Left lobe of liver (tissue), 2 donors: ENCODE results near the gene SCG2. TPM values are rescaled to one million over a fixed set of nuclear protein-coding genes. Genes with fewer than 3 reads are reported as not detected.
"Not testable (repeated sequence)": the region's sequence is repeated elsewhere in the genome, so short reads cannot be mapped to it uniquely, and the experiment has no call there.

Experiments
- ATAC-seq: fragments of 200-7000 bp; cut with Tn5 transposase; one replicate; pipeline ENCODE4 v1.9.1; 2020; ENCODE audit warnings: mild to moderate bottlenecking, moderate library complexity
- DNase-seq: peaks from one replicate; pipeline ENCODE4 v3.0.0-alpha.2; 2020; ENCODE audit warnings: low spot score
- total RNA-seq: library from RNA; stranded (reverse); gene quantifications from one replicate; pipeline ENCODE4 v1.2.1, GENCODE V29; 2021
- donor health status: DM: no; HTN: no; CAD: no; lungs with moderate emphysema.
- donor health status: DM: no; HTN: yes; CAD: no.

The SCG2 gene
- total RNA-seq, 1 donor from 2014 or later: not detected

GRCh38 chr2:223613017-223613950 is 11.1 kb upstream of the SCG2 start:
- no peak for DNase-seq
- peak; percentile 39 for ATAC-seq

GRCh38 chr2:223612501-223612900 is 10.3 kb upstream of the SCG2 start:
- DNase-seq (no peak), ATAC-seq (no peak)

GRCh38 chr2:223611061-223611460 is 8.9 kb upstream of the SCG2 start:
- ATAC-seq (no peak), DNase-seq (no peak)

GRCh38 chr2:223607476-223607875 is 5.3 kb upstream of the SCG2 start:
- DNase-seq (no peak), ATAC-seq (no peak)

GRCh38 chr2:223606946-223607345 is 4.8 kb upstream of the SCG2 start:
- DNase-seq (no peak), ATAC-seq (no peak)

- DNase-seq (no peak), ATAC-seq (no peak)
Measured at GRCh38 chr2:223604231-223604630, 2.1 kb upstream of the SCG2 start.

- DNase-seq (no peak), ATAC-seq (no peak)
Measured at GRCh38 chr2:223602972-223603371, 811 bp upstream of the SCG2 start.

GRCh38 chr2:223601018-223601417 is 1.1 kb downstream of the SCG2 start:
- DNase-seq (no peak), ATAC-seq (no peak)

GRCh38 chr2:223599640-223600380 is 2.4 kb downstream of the SCG2 start:
- ATAC-seq (no peak), DNase-seq (no peak)

- no peak for DNase-seq
Measured at GRCh38 chr2:223598994-223599639, 3.0 kb downstream of the SCG2 start.

GRCh38 chr2:223597076-223597475 is 5.1 kb downstream of the SCG2 start:
- DNase-seq (no peak), ATAC-seq (no peak)

More at GRCh38 chr2:223598994-223599639, 3.0 kb downstream of the SCG2 start:
- ATAC-seq: no peak

- ATAC-seq: no peak
Measured at GRCh38 chr2:223596208-223596607, 6.0 kb downstream of the SCG2 start.

GRCh38 chr2:223594831-223595230 is 7.3 kb downstream of the SCG2 start:
- no peak for ATAC-seq
- DNase-seq: no peak

More at GRCh38 chr2:223596208-223596607, 6.0 kb downstream of the SCG2 start:
- no peak for DNase-seq

GRCh38 chr2:223594259-223594658 is 7.9 kb downstream of the SCG2 start:
- DNase-seq (no peak), ATAC-seq (no peak)

- ATAC-seq, DNase-seq: not testable (repeated sequence)
Measured at GRCh38 chr2:223592689-223593088, 9.5 kb downstream of the SCG2 start.

- DNase-seq: no peak
- ATAC-seq: no peak
Measured at GRCh38 chr2:223591596-223591995, 10.6 kb downstream of the SCG2 start.

GRCh38 chr2:223590964-223591363 is 11.2 kb downstream of the SCG2 start:
- ATAC-seq (no peak), DNase-seq (no peak)

- DNase-seq (no peak), ATAC-seq (no peak)
Measured at GRCh38 chr2:223589901-223590300, 12.3 kb downstream of the SCG2 start.

GRCh38 chr2:223588251-223588650 is 13.9 kb downstream of the SCG2 start:
- ATAC-seq (no peak), DNase-seq (no peak)

GRCh38 chr2:223587301-223587700 is 14.9 kb downstream of the SCG2 start:
- no peak for DNase-seq
- no peak for ATAC-seq

GRCh38 chr2:223586261-223586660 is 15.9 kb downstream of the SCG2 start:
- ATAC-seq (no peak), DNase-seq (no peak)
